ENCODE results near the gene CLEC17A. TPM values are rescaled to one million over a fixed set of nuclear protein-coding genes. Genes with fewer than 3 reads are reported as not detected.

CLEC17A gene
- total and polyA plus RNA-seq, 2 experiments from 2014 or later = not detected

DNA sequence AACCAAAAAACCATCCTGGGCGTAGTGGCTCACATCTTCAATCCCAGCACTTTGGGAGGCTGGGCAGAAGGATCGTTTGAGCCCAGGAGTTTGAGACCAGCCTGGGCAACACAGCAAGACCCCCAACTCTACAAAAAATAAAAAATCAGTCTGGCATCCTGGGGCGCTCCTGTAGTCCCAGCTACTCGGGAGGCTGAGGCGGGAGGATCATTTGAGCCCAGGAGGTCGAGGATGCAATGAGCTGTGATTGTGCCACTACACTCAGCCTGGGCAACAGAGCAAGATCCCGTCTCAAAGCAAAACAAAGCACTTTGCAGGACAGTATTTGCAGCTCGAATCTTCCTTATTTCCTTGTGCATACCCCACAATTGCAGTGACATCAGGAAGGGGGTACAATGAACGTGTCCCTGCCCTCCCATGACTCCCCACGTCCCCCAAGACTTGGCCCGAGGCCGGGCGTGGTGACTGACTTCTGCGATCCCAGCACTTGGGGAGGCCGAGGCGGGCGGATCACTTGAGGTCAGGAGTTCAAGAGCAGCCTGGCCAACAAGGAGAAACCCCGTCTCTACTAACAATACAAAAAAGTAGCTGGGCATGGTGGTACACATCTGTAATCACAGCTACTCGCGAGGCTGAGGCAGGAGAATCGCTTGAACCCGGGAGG, 11.9 kb upstream of the CLEC17A start:
- Histone ChIP-seq H4K20me1 (ENCODE audit: insufficient read depth) (no peaks in the 10 kb centered on the region), H3K4me3 (peak overlapping the region; percentile 98), H3K9me2 (ENCODE audit: insufficient read depth) (no peaks in the 10 kb centered on the region), H3K27ac (no peak overlapping the region), H3K27me3 (replicated peaks; ENCODE audit: insufficient read depth) (no peaks in the 10 kb centered on the region), H3K4me1 (ENCODE audit: insufficient read depth) (peaks cover 4% of the 10 kb centered on the region), H3K4me2 (ENCODE audit: unreplicated experiment) (peak overlapping the region; percentile 80), H3F3A (ENCODE audit: insufficient read depth) (no peaks in the 10 kb centered on the region), H3K79me2 (ENCODE audit: insufficient read depth) (peaks cover 40% of the 10 kb centered on the region), H2AFZ (peak overlapping the region; percentile 94), H3K36me3 (ENCODE audit: low read depth) (no peaks in the 10 kb centered on the region), H3K9ac (peak overlapping the region; percentile 84), H3K9me3 (ENCODE audit: low read depth) (no peaks in the 10 kb centered on the region)
- in situ Hi-C loops (cut with MboI) = loop anchor here (5.0 kb wide), 1 partner anchor 116 kb away; no protein-coding TSS in a partner anchor
- TF ChIP-seq EZH2phosphoT487 (IDR thresholded peaks at IDR 0.05; ENCODE audit: insufficient read depth, low read depth) (no peak), EZH2 (IDR thresholded peaks at IDR 0.05; ENCODE audit: insufficient read depth, poor library complexity, severe bottlenecking) (no peak)
- DNase-seq = no peak
- WGBS, 2 experiments (ENCODE audit: low coverage in 1 of 2, low lambda C conversion rate in 2 of 2, missing lambda C conversion rate in 2 of 2) = 31% methylated on average over 22 of the region's 22 CpGs

DNA sequence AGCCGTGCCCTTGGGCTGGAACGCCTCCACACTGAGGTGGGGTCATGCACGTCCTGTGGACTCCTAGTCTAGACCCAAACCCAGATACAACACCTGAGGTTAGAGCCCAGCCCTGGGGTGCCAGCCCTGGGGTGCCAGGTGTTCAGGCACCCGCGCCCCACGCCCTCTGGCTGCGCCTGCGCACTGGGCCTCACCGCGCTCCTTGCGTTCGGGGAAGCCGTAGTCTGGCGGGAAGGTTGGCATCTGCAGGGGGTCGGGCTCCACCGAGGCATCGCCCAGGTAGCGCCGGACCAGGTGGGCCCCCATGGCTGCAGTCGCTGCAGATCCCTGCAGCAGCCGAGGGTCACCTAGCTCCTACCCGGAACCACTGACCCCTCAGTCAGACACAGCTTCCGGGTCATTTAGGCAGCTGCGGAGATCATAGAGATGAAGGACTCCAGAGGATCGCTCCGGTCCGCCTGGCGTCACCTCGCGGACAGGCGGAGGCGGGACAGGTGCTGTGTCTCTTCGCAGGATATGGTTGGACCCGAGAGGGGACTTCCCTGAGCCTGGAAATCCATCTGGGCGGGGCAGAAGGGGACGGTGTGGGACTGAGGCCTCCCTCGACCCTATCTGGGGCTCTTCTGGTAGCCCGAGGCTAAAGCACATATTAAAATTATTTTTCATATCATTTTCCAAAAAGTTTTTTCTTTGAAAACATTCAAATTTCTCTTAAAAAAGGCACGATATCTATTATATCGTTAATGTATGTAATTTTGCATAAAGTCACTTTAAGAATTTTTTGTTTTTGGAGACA, 11.0 kb upstream of the CLEC17A start, which contains the start of gene NDUFB7:
NDUFB7 (minus strand) TSS at position 372 of the 796 bp plus-strand sequence; CDS start at position 306, 66 bp downstream.
- Histone ChIP-seq H3K36me3 (ENCODE audit: low read depth) (no peaks in the 10 kb centered on the region), H3K79me2 (ENCODE audit: insufficient read depth) (peaks cover 40% of the 10 kb centered on the region), H3K4me3 (peak within 1 kb of the TSS; percentile 98), H3K4me2 (ENCODE audit: unreplicated experiment) (peak within 1 kb of the TSS; percentile 80), H3K9ac (peak within 1 kb of the TSS; percentile 84), H3K27me3 (replicated peaks; ENCODE audit: insufficient read depth) (no peaks in the 10 kb centered on the region), H3K9me2 (ENCODE audit: insufficient read depth) (no peaks in the 10 kb centered on the region), H3K27ac (no peak within 1 kb of the TSS), H3K4me1 (ENCODE audit: insufficient read depth) (peaks cover 4% of the 10 kb centered on the region), H2AFZ (peak within 1 kb of the TSS; percentile 94), H4K20me1 (ENCODE audit: insufficient read depth) (no peaks in the 10 kb centered on the region), H3F3A (ENCODE audit: insufficient read depth) (no peaks in the 10 kb centered on the region), H3K9me3 (ENCODE audit: low read depth) (no peaks in the 10 kb centered on the region)
- peak; percentile 97 for DNase-seq
- in situ Hi-C loops (cut with MboI) = loop anchor here (5.0 kb wide), 1 partner anchor 115 kb away; no protein-coding TSS in a partner anchor
- TF ChIP-seq EZH2phosphoT487 (IDR thresholded peaks at IDR 0.05; ENCODE audit: insufficient read depth, low read depth) (no peak), EZH2 (IDR thresholded peaks at IDR 0.05; ENCODE audit: insufficient read depth, poor library complexity, severe bottlenecking) (no peak)
- 4% methylated on average over 39 to 40 of the region's 40 CpGs for WGBS, 2 experiments (ENCODE audit: low coverage in 1 of 2, low lambda C conversion rate in 2 of 2, missing lambda C conversion rate in 2 of 2)

DNA sequence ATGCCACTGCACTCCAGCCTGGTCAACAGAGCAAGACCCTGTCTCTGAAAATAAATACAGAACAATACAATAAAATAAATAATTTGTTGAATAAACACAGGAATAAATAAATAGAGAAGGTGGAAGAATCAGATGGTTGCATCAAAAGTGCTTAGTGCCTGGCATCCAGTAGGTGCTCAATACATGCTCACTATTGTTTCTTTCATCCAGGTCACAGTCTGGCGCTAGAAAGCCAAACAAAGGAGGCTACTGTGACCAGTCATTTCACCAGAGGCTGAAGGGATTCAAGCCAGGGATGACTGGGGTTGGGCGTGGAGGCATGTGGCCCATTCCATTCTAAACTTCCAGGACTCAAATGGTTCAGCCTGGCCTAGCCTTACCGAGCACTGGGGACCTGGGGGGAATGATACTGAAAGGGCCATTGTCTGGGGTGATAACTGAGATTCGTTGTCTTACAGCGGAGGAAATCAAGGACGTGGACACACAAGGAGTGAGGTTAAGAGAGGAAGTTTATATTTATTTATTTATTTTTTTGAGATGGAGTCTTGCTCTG, 7.4 kb upstream of the CLEC17A start:
- H4K20me1 ChIP-seq (ENCODE audit: insufficient read depth) = no peaks in the 10 kb centered on the region
- no peak overlapping the region for H3K9ac ChIP-seq
- H2AFZ ChIP-seq = no peak overlapping the region
- in situ Hi-C loops (cut with MboI) = no loop called here
- no peaks in the 10 kb centered on the region for H3F3A ChIP-seq (ENCODE audit: insufficient read depth)
- no peak for TF ChIP-seq EZH2phosphoT487 (IDR thresholded peaks at IDR 0.05; ENCODE audit: insufficient read depth, low read depth)
- no peak for TF ChIP-seq EZH2 (IDR thresholded peaks at IDR 0.05; ENCODE audit: insufficient read depth, poor library complexity, severe bottlenecking)
- no peaks in the 10 kb centered on the region for H3K36me3 ChIP-seq (ENCODE audit: low read depth)
- WGBS, 2 experiments (ENCODE audit: low coverage in 1 of 2, low lambda C conversion rate in 2 of 2, missing lambda C conversion rate in 2 of 2) = 74 to 77% methylated on average over 6 of the region's 6 CpGs
- no peaks in the 10 kb centered on the region for H3K27me3 ChIP-seq (replicated peaks; ENCODE audit: insufficient read depth)
- H3K9me2 ChIP-seq (ENCODE audit: insufficient read depth) = no peaks in the 10 kb centered on the region
- H3K79me2 ChIP-seq (ENCODE audit: insufficient read depth) = peaks cover 14% of the 10 kb centered on the region
- no peaks in the 10 kb centered on the region for H3K9me3 ChIP-seq (ENCODE audit: low read depth)
- H3K4me3 ChIP-seq = no peak overlapping the region
- peaks cover 4% of the 10 kb centered on the region for H3K4me1 ChIP-seq (ENCODE audit: insufficient read depth)
- H3K4me2 ChIP-seq (ENCODE audit: unreplicated experiment) = no peak overlapping the region
- DNase-seq = peak; percentile 24
- no peak overlapping the region for H3K27ac ChIP-seq

DNA sequence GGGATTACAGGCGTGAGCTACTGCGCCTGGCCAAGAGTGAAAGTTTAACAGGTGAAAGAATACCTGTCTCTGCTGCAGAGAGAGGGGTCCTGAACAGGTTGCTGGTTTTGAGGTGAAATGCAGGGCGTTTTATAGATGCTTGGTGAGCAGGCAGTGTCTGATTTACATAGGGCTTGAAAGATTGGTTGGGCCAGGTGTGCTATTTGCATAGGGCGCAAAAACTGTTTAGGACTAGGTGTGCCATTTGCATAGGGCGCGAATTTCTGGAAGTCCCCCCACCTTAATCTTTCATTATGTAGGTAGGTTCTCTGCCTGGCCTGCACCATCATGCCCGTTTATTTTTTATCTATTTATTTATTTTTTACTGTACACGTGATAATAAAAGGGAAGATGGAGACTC, 6.5 kb upstream of the CLEC17A start:
- TF ChIP-seq EZH2phosphoT487 (IDR thresholded peaks at IDR 0.05; ENCODE audit: insufficient read depth, low read depth) (no peak), EZH2 (IDR thresholded peaks at IDR 0.05; ENCODE audit: insufficient read depth, poor library complexity, severe bottlenecking) (no peak)
- Histone ChIP-seq H3K36me3 (ENCODE audit: low read depth) (no peaks in the 10 kb centered on the region), H3K27me3 (replicated peaks; ENCODE audit: insufficient read depth) (no peaks in the 10 kb centered on the region), H2AFZ (no peak overlapping the region), H3F3A (ENCODE audit: insufficient read depth) (no peaks in the 10 kb centered on the region), H3K9ac (no peak overlapping the region), H3K9me3 (ENCODE audit: low read depth) (no peaks in the 10 kb centered on the region), H3K4me2 (ENCODE audit: unreplicated experiment) (no peak overlapping the region), H3K79me2 (ENCODE audit: insufficient read depth) (peaks cover 5% of the 10 kb centered on the region), H3K4me1 (ENCODE audit: insufficient read depth) (peaks cover 4% of the 10 kb centered on the region), H4K20me1 (ENCODE audit: insufficient read depth) (no peaks in the 10 kb centered on the region), H3K9me2 (ENCODE audit: insufficient read depth) (no peaks in the 10 kb centered on the region), H3K27ac (no peak overlapping the region), H3K4me3 (no peak overlapping the region)
- 60 to 62% methylated on average over 8 of the region's 8 CpGs for WGBS, 2 experiments (ENCODE audit: low coverage in 1 of 2, low lambda C conversion rate in 2 of 2, missing lambda C conversion rate in 2 of 2)
- in situ Hi-C loops (cut with MboI) = no loop called here
- no peak for DNase-seq
